WTC11 (cell line): Measurements from ENCODE around the gene C6orf141. TPM values are rescaled to one million over a fixed set of nuclear protein-coding genes. Genes with fewer than 3 reads are reported as not detected.

Source experiments
- ATAC-seq: fragments of 200-7000 bp; cut with Tn5 transposase; 2 replicates; pipeline ENCODE4 v1.10.0; 2021; ENCODE audit warnings: mild to moderate bottlenecking, moderate library complexity
- CTCF ChIA-PET: fragments of 300-600 bp; sonication (Branson Sonifier 250); formaldehyde crosslinking; loops from one replicate; lab custom pipeline; 2021; ENCODE audit warnings: antibody characterized with exemption; lab: Charles Lee
- POLR2A ChIA-PET: fragments of 350-600 bp; sonication (Branson Sonifier 250); formaldehyde crosslinking; loops from one replicate; lab custom pipeline; 2021; ENCODE audit warnings: antibody characterized with exemption; lab: Charles Lee
- DNase-seq: peaks from one replicate; pipeline ENCODE4 v3.0.0; 2021; ENCODE audit warnings: low spot score
- H3K27ac Mint-ChIP-seq: 2 replicates; pipeline ENCODE4 v1.8.0; 2021; ENCODE audit warnings: mixed read lengths
- H3K27me3 Mint-ChIP-seq: 2 replicates; pipeline ENCODE4 v1.8.0; 2021; ENCODE audit warnings: low read depth, mild to moderate bottlenecking, moderate library complexity, mixed read lengths
- H3K36me3 Mint-ChIP-seq: 2 replicates; pipeline ENCODE4 v1.8.0; 2021; ENCODE audit warnings: mixed read lengths
- H3K4me1 Mint-ChIP-seq: 2 replicates; pipeline ENCODE4 v1.8.0; 2022; ENCODE audit warnings: mixed read lengths
- H3K4me3 Mint-ChIP-seq: 2 replicates; pipeline ENCODE4 v1.8.0; 2021; ENCODE audit warnings: mild to moderate bottlenecking, moderate library complexity, mixed read lengths
- H3K9me3 Mint-ChIP-seq: 2 replicates; pipeline ENCODE4 v1.8.0; 2021; ENCODE audit warnings: mixed read lengths
- ATF1 ChIP-seq: sonication (generic); formaldehyde crosslinking; IDR thresholded peaks from 2 replicates; pipeline ENCODE4 v1.8.1; 2023; ENCODE audit warnings: mild to moderate bottlenecking, moderate library complexity, missing genetic modification reagents
- CREB1 ChIP-seq: sonication (generic); formaldehyde crosslinking; IDR thresholded peaks from 2 replicates; pipeline ENCODE4 v1.8.0; 2023; ENCODE audit warnings: mild to moderate bottlenecking, missing genetic modification reagents
- KAT7 ChIP-seq: sonication (generic); formaldehyde crosslinking; IDR thresholded peaks from 2 replicates; pipeline ENCODE4 v1.8.1; 2023; ENCODE audit warnings: missing genetic modification reagents, mild to moderate bottlenecking, borderline replicate concordance
- NR1H2 ChIP-seq: sonication (generic); formaldehyde crosslinking; IDR thresholded peaks from 2 replicates; pipeline ENCODE4 v1.9.0; 2021; ENCODE audit warnings: mild to moderate bottlenecking, moderate library complexity, missing genetic modification reagents
- NR2C2 ChIP-seq: sonication (generic); formaldehyde crosslinking; IDR thresholded peaks from 2 replicates; pipeline ENCODE4 v1.8.0; 2022; ENCODE audit warnings: mild to moderate bottlenecking, missing genetic modification reagents
- OVOL2 ChIP-seq: fragments of 250-450 bp; sonication (Bioruptor Pico); IDR thresholded peaks from 2 replicates; pipeline ENCODE4 v1.9.0; 2021; ENCODE audit warnings: mild to moderate bottlenecking, borderline replicate concordance
- PREB ChIP-seq: sonication (generic); formaldehyde crosslinking; IDR thresholded peaks from 2 replicates; pipeline ENCODE4 v1.8.1; 2022; ENCODE audit warnings: mild to moderate bottlenecking, missing genetic modification reagents, moderate library complexity, borderline replicate concordance
- SP1 ChIP-seq: sonication (generic); formaldehyde crosslinking; conservative IDR thresholded peaks from 2 replicates; pipeline ENCODE4 v1.8.1; 2022; ENCODE audit warnings: missing genetic modification reagents
- TCF7 ChIP-seq: sonication (generic); formaldehyde crosslinking; IDR thresholded peaks from 2 replicates; pipeline ENCODE4 v1.8.0; 2022; ENCODE audit warnings: mild to moderate bottlenecking, low read depth, missing genetic modification reagents, moderate library complexity
- ZNF232 ChIP-seq: sonication (generic); formaldehyde crosslinking; IDR thresholded peaks from 2 replicates; pipeline ENCODE4 v1.8.0; 2022; ENCODE audit warnings: mild to moderate bottlenecking, missing genetic modification reagents
- ZNF263 ChIP-seq: sonication (generic); formaldehyde crosslinking; IDR thresholded peaks from 2 replicates; pipeline ENCODE4 v1.8.1; 2022; ENCODE audit warnings: low read depth, mild to moderate bottlenecking, moderate library complexity, missing genetic modification reagents
- ZNF396 ChIP-seq: fragments of 250-450 bp; sonication (Bioruptor Pico); IDR thresholded peaks from 2 replicates; pipeline ENCODE4 v1.8.0; 2021; ENCODE audit warnings: mild to moderate bottlenecking, moderate library complexity, borderline replicate concordance
- ZNF532 ChIP-seq: fragments of 250-450 bp; sonication (Bioruptor Pico); IDR thresholded peaks from 2 replicates; pipeline ENCODE4 v1.9.0; 2021; ENCODE audit warnings: mild to moderate bottlenecking, borderline replicate concordance
- ZSCAN18 ChIP-seq: fragments of 250-450 bp; sonication (Bioruptor Pico); IDR thresholded peaks from 2 replicates; pipeline ENCODE4 v2.1.2; 2022; ENCODE audit warnings: mild to moderate bottlenecking, moderate library complexity
- total RNA-seq: library from RNA; stranded (reverse); gene quantifications from 3 replicates; pipeline ENCODE4 v1.2.3, GENCODE V29; 2021
- TF ChIP-seq, protein P1 (sequence below): sonication (generic); formaldehyde crosslinking; conservative IDR thresholded peaks from 2 replicates; pipeline ENCODE4 v1.8.1; 2022; ENCODE audit warnings: mild to moderate bottlenecking, missing genetic modification reagents
- TF ChIP-seq, protein P2 (sequence below): sonication (generic); formaldehyde crosslinking; IDR thresholded peaks from 2 replicates; pipeline ENCODE4 v1.8.1; 2022; ENCODE audit warnings: low read depth, missing genetic modification reagents, borderline replicate concordance
- TF ChIP-seq, protein P3 (sequence below): sonication (generic); formaldehyde crosslinking; IDR thresholded peaks from 2 replicates; pipeline ENCODE4 v1.8.0; 2023; ENCODE audit warnings: missing genetic modification reagents, mild to moderate bottlenecking, borderline replicate concordance
- TF ChIP-seq, protein P4 (sequence below): fragments of 250-450 bp; sonication (Bioruptor Pico); IDR thresholded peaks from 2 replicates; pipeline ENCODE4 v1.8.0; 2021; ENCODE audit warnings: mild to moderate bottlenecking

C6orf141 gene
- total RNA-seq, 1 experiment from 2014 or later: 14.4 TPM

DNA sequence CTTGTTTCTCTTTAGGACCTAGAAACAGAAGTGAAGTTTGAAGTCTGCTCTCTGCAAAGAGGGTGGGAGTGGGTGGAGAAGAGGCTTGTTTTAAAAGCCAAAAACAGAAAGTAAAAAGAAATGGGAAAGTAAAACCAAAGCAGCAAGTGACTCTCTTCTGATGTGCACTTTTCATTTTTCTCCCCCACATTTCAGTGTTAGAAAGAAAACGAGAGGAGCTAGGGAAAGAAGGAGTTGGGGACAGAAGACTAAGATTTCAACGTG is 1.3 kb downstream of the C6orf141 start:
- ATAC-seq (no peak), DNase-seq (no peak)
- Mint-ChIP-seq H3K9me3 (no peaks in the 10 kb centered on the region), H3K36me3 (peaks cover 27% of the 10 kb centered on the region), H3K27me3 (peaks cover 79% of the 10 kb centered on the region), H3K4me3 (peak overlapping the region; percentile 76), H3K4me1 (peaks cover 59% of the 10 kb centered on the region), H3K27ac (peak overlapping the region; percentile 75)
- ChIA-PET CTCF (interaction anchor here (1.8 to 5.0 kb wide), 3 partner anchors 12 to 55 kb away, joined by 8 to 45 read pairs (median 17); no protein-coding TSS in a partner anchor), POLR2A (interaction anchor here (1.2 kb wide), 1 partner anchor 14 kb away, joined by 3 read pairs; no protein-coding TSS in a partner anchor)
- no peak for TF ChIP-seq ZNF232
- TF ChIP-seq, protein P1, sequence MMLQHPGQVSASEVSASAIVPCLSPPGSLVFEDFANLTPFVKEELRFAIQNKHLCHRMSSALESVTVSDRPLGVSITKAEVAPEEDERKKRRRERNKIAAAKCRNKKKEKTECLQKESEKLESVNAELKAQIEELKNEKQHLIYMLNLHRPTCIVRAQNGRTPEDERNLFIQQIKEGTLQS (CRISPR knock-in tag): no peak

GRCh38 chr6:49552596-49552995 is 2.1 kb downstream of the C6orf141 start:
- Mint-ChIP-seq H3K4me3 (peak overlapping the region; percentile 63), H3K27me3 (peaks cover 85% of the 10 kb centered on the region), H3K36me3 (peaks cover 27% of the 10 kb centered on the region), H3K4me1 (peaks cover 59% of the 10 kb centered on the region), H3K9me3 (no peaks in the 10 kb centered on the region), H3K27ac (no peak overlapping the region)
- ATAC-seq (no peak), DNase-seq (no peak)
- no peak for TF ChIP-seq ZSCAN18
- TF ChIP-seq OVOL2: no peak
- TF ChIP-seq TCF7: no peak
- TF ChIP-seq, protein P2, sequence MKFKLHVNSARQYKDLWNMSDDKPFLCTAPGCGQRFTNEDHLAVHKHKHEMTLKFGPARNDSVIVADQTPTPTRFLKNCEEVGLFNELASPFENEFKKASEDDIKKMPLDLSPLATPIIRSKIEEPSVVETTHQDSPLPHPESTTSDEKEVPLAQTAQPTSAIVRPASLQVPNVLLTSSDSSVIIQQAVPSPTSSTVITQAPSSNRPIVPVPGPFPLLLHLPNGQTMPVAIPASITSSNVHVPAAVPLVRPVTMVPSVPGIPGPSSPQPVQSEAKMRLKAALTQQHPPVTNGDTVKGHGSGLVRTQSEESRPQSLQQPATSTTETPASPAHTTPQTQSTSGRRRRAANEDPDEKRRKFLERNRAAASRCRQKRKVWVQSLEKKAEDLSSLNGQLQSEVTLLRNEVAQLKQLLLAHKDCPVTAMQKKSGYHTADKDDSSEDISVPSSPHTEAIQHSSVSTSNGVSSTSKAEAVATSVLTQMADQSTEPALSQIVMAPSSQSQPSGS (CRISPR knock-in tag): no peak
- TF ChIP-seq ZNF263: no peak
- TF ChIP-seq, protein P3, sequence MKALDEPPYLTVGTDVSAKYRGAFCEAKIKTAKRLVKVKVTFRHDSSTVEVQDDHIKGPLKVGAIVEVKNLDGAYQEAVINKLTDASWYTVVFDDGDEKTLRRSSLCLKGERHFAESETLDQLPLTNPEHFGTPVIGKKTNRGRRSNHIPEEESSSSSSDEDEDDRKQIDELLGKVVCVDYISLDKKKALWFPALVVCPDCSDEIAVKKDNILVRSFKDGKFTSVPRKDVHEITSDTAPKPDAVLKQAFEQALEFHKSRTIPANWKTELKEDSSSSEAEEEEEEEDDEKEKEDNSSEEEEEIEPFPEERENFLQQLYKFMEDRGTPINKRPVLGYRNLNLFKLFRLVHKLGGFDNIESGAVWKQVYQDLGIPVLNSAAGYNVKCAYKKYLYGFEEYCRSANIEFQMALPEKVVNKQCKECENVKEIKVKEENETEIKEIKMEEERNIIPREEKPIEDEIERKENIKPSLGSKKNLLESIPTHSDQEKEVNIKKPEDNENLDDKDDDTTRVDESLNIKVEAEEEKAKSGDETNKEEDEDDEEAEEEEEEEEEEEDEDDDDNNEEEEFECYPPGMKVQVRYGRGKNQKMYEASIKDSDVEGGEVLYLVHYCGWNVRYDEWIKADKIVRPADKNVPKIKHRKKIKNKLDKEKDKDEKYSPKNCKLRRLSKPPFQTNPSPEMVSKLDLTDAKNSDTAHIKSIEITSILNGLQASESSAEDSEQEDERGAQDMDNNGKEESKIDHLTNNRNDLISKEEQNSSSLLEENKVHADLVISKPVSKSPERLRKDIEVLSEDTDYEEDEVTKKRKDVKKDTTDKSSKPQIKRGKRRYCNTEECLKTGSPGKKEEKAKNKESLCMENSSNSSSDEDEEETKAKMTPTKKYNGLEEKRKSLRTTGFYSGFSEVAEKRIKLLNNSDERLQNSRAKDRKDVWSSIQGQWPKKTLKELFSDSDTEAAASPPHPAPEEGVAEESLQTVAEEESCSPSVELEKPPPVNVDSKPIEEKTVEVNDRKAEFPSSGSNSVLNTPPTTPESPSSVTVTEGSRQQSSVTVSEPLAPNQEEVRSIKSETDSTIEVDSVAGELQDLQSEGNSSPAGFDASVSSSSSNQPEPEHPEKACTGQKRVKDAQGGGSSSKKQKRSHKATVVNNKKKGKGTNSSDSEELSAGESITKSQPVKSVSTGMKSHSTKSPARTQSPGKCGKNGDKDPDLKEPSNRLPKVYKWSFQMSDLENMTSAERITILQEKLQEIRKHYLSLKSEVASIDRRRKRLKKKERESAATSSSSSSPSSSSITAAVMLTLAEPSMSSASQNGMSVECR (CRISPR knock-in tag): no peak
- TF ChIP-seq PREB (CRISPR knock-in tag): no peak
- TF ChIP-seq CREB1: no peak
- TF ChIP-seq, protein P4, sequence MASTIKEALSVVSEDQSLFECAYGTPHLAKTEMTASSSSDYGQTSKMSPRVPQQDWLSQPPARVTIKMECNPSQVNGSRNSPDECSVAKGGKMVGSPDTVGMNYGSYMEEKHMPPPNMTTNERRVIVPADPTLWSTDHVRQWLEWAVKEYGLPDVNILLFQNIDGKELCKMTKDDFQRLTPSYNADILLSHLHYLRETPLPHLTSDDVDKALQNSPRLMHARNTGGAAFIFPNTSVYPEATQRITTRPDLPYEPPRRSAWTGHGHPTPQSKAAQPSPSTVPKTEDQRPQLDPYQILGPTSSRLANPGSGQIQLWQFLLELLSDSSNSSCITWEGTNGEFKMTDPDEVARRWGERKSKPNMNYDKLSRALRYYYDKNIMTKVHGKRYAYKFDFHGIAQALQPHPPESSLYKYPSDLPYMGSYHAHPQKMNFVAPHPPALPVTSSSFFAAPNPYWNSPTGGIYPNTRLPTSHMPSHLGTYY: no peak
- TF ChIP-seq ZNF396 (CRISPR knock-in tag): no peak
- TF ChIP-seq NR1H2: no peak
- TF ChIP-seq ATF1: no peak
- TF ChIP-seq NR2C2 (CRISPR knock-in tag): no peak
- TF ChIP-seq KAT7 (CRISPR knock-in tag): no peak
- no peak for TF ChIP-seq SP1 (CRISPR knock-in tag)
- TF ChIP-seq ZNF532 (CRISPR knock-in tag): no peak
- ChIA-PET CTCF (interaction anchor here (1.8 to 5.0 kb wide), 2 partner anchors 21 to 55 kb away, joined by 8 to 45 read pairs; no protein-coding TSS in a partner anchor), POLR2A (no interaction called here)
